Right atrium auricular region (tissue), 2 donors: ENCODE results near the gene SWSAP1. TPM values are rescaled to one million over a fixed set of nuclear protein-coding genes. Genes with fewer than 3 reads are reported as not detected.

Source experiments
- DNase-seq: peaks from one replicate; pipeline ENCODE4 v3.0.0-alpha.2; 2019; ENCODE audit warnings: low spot score
- H3K27ac ChIP-seq, 2 donors: fragments of 200-600 bp; sonication (generic); 1 replicate in 1 of 2; 2 replicates in 1 of 2; pipeline ENCODE4 v1.5.1; 2016 to 2019
- H3K27me3 ChIP-seq, 2 donors: fragments of 200-600 bp; sonication (generic); one replicate each; pipeline versions ENCODE4 v1.5.1 to v1.6.0; 2017 to 2019
- H3K36me3 ChIP-seq: fragments of 200-600 bp; sonication (generic); one replicate; pipeline ENCODE4 v1.5.1; 2016
- H3K4me1 ChIP-seq, 2 donors: fragments of 200-600 bp; sonication (generic); one replicate each; pipeline versions ENCODE4 v1.5.1 to v1.6.0; 2017 to 2019
- H3K4me3 ChIP-seq, 2 donors: fragments of 200-600 bp; sonication (generic); 1 replicate in 1 of 2; 2 replicates in 1 of 2; pipeline ENCODE4 v1.5.1; 2017 to 2019; ENCODE audit warnings: mild to moderate bottlenecking in 1 of 2, moderate library complexity in 1 of 2
- H3K9me3 ChIP-seq, 2 donors: fragments of 200-600 bp; sonication (generic); one replicate each; pipeline ENCODE4 v1.5.1; 2019
- total RNA-seq, 2 donors: library from RNA; depleted of rRNA; stranded (reverse); fragments of >200 nt; gene quantifications; one replicate each; pipeline ENCODE4 v1.1.0, GENCODE V29; 2016
- TF ChIP-seq, protein P1 (sequence below), 2 donors: fragments of 200-600 bp; sonication (generic); IDR thresholded peaks; one replicate each; pipeline ENCODE4 v1.5.1; 2019; ENCODE audit warnings: antibody characterized with exemption in 2 of 2

Gene SWSAP1
- total RNA-seq, 2 donors from 2014 or later, result 0.44 to 1.5 TPM

DNA sequence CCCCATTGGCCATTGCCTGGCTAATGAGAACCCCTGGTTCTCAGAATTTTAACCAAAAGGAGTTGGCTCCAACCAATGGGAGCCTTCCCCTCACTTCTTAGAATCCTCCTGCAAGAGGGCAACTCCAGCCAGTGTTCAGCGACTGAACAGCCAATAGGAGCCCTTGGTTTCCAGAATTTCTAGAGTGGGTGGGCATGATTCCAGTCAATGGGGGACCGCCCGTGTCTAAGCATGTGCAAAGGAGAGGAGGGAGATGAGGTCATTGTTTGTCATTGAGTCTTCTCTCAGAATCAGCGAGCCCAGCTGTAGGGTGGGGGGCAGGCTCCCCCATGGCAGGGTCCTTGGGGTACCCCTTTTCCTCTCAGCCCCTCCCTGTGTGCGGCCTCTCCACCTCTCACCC, 9.5 kb upstream of the SWSAP1 start:
- no peak overlapping the region for H3K27ac ChIP-seq
- DNase-seq, result no peak
- no peaks in the 10 kb centered on the region for H3K27me3 ChIP-seq
- H3K4me1 ChIP-seq, result no peaks in the 10 kb centered on the region
- H3K4me3 ChIP-seq, result no peak overlapping the region
- TF ChIP-seq, protein P1, sequence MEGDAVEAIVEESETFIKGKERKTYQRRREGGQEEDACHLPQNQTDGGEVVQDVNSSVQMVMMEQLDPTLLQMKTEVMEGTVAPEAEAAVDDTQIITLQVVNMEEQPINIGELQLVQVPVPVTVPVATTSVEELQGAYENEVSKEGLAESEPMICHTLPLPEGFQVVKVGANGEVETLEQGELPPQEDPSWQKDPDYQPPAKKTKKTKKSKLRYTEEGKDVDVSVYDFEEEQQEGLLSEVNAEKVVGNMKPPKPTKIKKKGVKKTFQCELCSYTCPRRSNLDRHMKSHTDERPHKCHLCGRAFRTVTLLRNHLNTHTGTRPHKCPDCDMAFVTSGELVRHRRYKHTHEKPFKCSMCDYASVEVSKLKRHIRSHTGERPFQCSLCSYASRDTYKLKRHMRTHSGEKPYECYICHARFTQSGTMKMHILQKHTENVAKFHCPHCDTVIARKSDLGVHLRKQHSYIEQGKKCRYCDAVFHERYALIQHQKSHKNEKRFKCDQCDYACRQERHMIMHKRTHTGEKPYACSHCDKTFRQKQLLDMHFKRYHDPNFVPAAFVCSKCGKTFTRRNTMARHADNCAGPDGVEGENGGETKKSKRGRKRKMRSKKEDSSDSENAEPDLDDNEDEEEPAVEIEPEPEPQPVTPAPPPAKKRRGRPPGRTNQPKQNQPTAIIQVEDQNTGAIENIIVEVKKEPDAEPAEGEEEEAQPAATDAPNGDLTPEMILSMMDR (IDR thresholded peaks at IDR 0.05), result no peak
- H3K9me3 ChIP-seq, result no peaks in the 10 kb centered on the region
- peaks cover 23% of the 10 kb centered on the region for H3K36me3 ChIP-seq

GRCh38 chr19:11365557-11366117, 8.8 kb upstream of the SWSAP1 start:
- TF ChIP-seq, protein P1 (IDR thresholded peaks at IDR 0.05), result no peak
- H3K4me1 ChIP-seq, result no peaks in the 10 kb centered on the region
- no peak overlapping the region for H3K27ac ChIP-seq
- no peak overlapping the region for H3K4me3 ChIP-seq
- H3K9me3 ChIP-seq, result no peaks in the 10 kb centered on the region
- DNase-seq, result no peak
- no peaks in the 10 kb centered on the region for H3K27me3 ChIP-seq
- peaks cover 23% of the 10 kb centered on the region for H3K36me3 ChIP-seq

- no peak for DNase-seq
- Histone ChIP-seq H3K27ac (no peak overlapping the region), H3K4me3 (no peak overlapping the region), H3K27me3 (no peaks in the 10 kb centered on the region), H3K9me3 (no peaks in the 10 kb centered on the region), H3K36me3 (peaks cover 14% of the 10 kb centered on the region), H3K4me1 (no peaks in the 10 kb centered on the region)
- TF ChIP-seq, protein P1 (IDR thresholded peaks at IDR 0.05), result no peak
These were observed 6.9 kb upstream of the SWSAP1 start for GRCh38 chr19:11367528-11367927.

DNA sequence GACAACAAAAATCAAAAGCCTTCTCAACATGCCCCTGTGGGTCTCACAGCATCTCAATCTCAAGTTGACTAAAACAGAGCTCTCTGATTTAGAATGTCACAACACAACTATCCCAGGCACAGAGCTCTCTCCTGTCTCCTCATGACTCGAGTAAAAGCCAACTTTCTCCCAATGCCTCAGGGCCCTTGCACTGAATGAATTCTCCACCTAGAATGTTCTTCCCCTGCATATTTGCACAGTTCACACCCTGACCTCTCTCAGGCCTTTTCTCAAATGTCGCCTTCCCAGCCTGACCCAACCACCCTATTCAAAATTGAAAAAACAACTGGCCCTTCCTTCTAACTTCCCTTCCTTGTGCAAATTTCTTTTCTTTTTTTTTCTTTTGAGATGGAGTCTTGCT, 3.7 kb upstream of the SWSAP1 start:
- no peak for DNase-seq
- H3K4me3 ChIP-seq, result no peak overlapping the region
- TF ChIP-seq, protein P1 (IDR thresholded peaks at IDR 0.05), result no peak
- no peaks in the 10 kb centered on the region for H3K9me3 ChIP-seq
- no peak overlapping the region for H3K27ac ChIP-seq
- no peaks in the 10 kb centered on the region for H3K27me3 ChIP-seq
- no peaks in the 10 kb centered on the region for H3K36me3 ChIP-seq
- peaks cover 0 to 13% of the 10 kb centered on the region in 2 donors for H3K4me1 ChIP-seq

- Histone ChIP-seq H3K27me3 (no peaks in the 10 kb centered on the region), H3K27ac (no peak overlapping the region), H3K36me3 (no peaks in the 10 kb centered on the region), H3K9me3 (no peaks in the 10 kb centered on the region), H3K4me1 (peaks cover 0 to 35% of the 10 kb centered on the region in 2 donors), H3K4me3 (no peak overlapping the region)
- TF ChIP-seq, protein P1 (IDR thresholded peaks at IDR 0.05), result no peak
- no peak for DNase-seq
These were observed 1.1 kb upstream of the SWSAP1 start for GRCh38 chr19:11373166-11373884.
